HPDE6-E6E7 (cell line): Measurements from ENCODE around the gene TWF2.
"Not testable (repeated sequence)": the region's sequence is repeated elsewhere in the genome, so short reads cannot be mapped to it uniquely, and the experiment has no call there.

Experiments used
- DNase-seq: peaks from one replicate; pipeline ENCODE4 v3.0.0; 2011; ENCODE audit warnings: missing footprints; ENCODE audit errors: extremely low spot score

The TWF2 gene

GRCh38 chr3:52238761-52239701, at the start of gene TWF2:
TSS of gene TWF2 (minus strand) at chr3:52239158. CDS start at chr3:52239016, 142 bp downstream.
- no peak for DNase-seq

GRCh38 chr3:52288674-52289073, 49.7 kb upstream of the TWF2 start:
- no peak for DNase-seq

DNA sequence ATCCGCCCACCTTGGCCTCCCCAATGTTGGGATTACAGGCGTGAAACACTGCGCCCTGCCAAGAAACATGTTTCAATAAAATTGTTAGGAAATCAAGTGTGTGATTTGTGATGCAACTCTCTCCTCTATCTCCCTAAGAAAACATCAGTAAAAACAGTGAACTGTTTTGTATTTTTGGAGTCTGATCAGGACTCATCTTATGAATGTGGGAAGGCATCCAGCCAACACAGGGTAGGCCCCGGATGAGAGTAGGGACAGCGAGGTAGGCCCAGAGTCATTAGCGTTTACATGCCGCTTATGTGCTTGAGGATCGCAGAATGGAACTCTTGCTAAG, 47.8 kb upstream of the TWF2 start:
- no peak for DNase-seq

DNA sequence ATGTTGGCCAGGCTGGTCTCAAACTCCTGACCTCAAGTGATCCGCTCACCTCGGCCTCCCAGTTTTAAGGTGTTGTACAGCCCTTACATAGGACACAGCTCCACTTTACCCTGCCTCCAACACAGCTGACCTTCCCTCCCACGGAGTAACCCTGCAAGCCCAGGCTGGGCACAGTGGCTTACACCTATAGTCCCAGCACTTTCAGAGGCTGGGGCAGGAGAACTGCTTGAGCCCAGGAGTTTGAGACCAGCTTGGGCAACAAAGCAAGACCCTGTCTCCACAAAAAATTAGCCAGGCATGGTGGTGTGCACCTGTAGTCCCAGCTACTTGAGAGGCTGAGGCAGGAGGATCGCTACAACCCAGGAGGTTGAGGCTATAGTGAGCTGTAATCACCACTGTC, 45.1 kb upstream of the TWF2 start:
- DNase-seq: not testable (repeated sequence)

GRCh38 chr3:52283306-52283705, 44.3 kb upstream of the TWF2 start:
- no peak for DNase-seq

- DNase-seq: no peak
These were observed 43.2 kb upstream of the TWF2 start for GRCh38 chr3:52281981-52282801.

DNA sequence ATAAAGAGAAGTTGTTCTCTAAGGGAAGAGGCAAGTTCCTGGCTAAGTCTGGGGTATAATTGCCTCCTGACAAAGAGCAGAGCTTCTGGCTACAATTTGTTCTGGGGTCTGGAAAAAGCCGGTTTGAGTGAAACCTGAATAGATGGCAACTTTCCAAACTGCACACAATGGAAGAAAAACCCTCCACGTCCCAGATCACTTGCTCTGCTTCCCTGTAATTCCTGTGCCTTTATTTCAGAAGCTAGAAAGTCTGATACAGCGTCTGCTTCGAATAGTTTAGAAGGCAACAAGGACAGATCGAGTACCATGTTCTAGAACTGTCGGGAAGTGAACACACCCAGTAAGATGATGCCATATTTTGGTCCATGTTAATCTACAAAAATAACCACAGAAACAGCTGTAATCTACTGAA, 41.1 kb upstream of the TWF2 start:
- DNase-seq: no peak

DNA sequence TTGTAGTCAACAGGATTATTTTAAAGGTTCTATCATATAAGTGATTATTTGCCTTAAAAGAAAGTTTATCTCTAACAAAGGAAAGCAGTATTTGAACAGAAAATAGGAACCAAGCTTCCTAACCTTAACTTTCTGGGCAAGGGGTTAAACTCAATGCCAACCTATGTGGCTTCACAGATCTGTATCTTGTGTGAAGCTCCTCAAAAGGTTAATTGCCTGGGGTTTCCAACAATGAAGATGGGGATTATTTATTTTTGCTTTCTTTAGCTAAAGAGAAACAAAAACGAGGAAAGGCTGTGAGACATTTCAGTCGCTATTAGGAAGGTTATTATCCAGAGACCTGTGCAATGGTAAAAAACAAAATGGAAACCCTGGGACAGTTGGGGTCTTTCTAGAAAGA, 40.6 kb upstream of the TWF2 start:
- DNase-seq: no peak

DNA sequence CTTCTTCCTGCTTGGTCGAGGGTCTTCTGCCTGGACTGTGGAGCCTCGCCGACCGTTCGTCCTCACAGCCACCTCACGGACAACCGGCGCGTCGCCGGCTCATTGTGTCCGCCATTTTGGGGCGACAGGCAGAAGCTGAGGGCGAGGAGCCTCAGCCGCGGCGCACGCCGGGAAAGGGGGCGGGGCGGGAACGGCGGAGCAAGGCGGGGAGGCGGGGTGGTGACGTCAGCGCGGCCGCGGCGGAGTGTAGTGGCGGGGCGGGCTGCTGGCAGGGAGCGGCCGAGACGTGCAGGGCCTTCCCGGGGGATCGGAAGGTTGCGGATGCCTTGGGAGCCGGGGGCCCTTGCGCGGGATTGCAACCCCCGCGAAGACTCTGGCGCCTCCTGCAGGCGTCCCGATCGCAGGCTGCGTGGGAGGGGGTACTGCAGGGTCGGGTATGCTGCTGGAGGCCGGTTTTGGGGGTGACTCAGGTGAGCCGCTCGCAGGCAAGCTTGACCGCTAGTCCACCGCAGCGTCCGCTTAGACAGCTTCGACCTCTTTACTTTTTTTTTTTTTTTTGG, 39.6 kb upstream of the TWF2 start, which contains the start of gene WDR82:
Gene WDR82 (minus strand): TSS at position 140 of the 560 bp plus-strand sequence. CDS start 288 bp downstream, outside the sequence.
- peak; percentile 72 for DNase-seq

DNA sequence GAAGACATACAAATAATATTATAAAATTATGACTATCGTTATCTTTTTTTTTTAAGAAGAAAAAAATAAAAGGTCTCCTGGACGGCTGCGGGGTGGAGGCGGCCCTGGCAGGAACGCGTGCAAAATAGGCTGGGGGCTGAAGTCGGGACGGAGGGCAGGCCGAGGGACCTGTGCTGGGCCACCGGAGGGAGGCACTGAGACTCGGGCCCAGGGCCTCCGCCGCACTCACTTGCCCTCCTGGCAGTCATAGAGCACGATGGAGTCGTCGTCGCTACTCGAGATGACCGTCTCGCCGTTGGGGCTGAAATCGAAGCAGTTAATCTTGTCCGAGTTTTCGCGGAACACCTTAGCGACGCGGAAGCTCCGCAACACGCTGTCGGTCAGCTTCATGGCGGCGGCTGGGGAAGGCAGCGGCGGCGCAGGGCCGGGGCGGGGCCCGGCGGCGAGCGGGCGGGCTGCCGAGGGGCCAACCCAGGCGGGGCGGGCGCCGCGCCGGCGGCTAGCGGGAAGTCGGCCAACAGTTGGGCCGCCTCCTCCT, 39.1 kb upstream of the TWF2 start:
- DNase-seq: no peak

- DNase-seq: no peak
These were observed 38.4 kb upstream of the TWF2 start for GRCh38 chr3:52277071-52277964.

DNA sequence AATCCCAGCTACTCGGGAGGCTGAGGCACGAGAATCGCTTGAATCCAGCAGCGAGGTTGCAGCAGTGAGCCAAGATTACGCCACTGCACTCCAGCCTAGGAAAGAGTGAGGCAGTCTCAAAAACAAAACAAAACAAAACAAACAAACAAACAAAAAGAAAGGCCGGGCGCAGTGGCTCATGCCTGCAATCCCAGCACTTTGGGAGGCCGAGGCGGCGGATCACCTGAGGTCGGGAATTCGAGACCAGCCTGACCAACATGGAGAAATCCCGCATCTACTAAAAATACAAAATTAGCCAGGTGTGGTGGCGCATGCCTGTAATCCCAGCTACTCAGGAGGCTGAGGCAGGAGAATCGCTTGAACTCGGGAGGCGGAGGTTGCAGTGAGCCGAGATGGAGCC, 35.8 kb upstream of the TWF2 start:
- DNase-seq: not testable (repeated sequence)

DNA sequence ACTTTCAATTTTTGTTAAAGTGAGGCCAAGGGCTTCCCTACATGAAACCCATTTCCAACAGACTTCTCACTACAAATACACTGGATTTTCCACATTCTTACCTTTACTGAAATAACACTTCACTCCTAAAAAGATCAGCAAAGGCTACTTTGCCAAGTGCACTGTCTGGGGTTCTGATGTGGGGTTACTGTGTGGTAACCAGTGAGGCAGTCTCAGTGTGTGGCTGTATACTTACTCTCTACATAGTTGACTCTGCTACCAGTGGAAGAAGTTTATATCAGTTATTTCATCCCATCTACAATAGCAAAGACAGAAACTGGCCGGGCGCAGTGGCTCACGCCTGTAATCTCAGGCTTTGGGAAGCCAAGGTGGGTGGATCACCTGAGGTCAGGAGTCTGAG, 33.9 kb upstream of the TWF2 start:
- DNase-seq: no peak

- not testable (repeated sequence) for DNase-seq
These were observed 33.2 kb upstream of the TWF2 start for GRCh38 chr3:52272172-52272571.

GRCh38 chr3:52270252-52270754, 31.3 kb upstream of the TWF2 start:
- DNase-seq: no peak

- no peak for DNase-seq
These were observed 30.8 kb upstream of the TWF2 start for GRCh38 chr3:52269776-52270175.

- no peak for DNase-seq
These were observed 29.1 kb upstream of the TWF2 start for GRCh38 chr3:52268036-52268435.

GRCh38 chr3:52265387-52265786, 26.4 kb upstream of the TWF2 start:
- DNase-seq: no peak

GRCh38 chr3:52262447-52262846, 23.5 kb upstream of the TWF2 start:
- no peak for DNase-seq

GRCh38 chr3:52259448-52259847, 20.5 kb upstream of the TWF2 start:
- DNase-seq: no peak

DNA sequence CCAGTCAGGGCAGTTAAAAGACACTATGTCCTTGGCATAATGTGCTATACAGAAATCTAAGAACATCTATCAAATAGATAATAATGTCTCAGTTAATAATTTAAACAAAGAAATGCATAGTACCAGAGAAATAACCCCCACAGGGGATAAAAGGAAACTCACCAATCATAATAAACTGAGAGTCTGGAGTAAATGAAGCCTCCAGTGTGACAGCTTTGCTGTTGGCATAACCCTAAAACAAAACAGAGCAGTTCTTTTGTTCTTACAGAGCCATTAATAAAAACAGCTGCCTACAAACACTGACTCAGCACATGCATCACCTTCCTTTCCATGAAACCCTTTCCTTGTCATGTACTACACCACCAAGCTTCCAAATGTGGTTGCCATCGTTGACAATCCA, 20.1 kb upstream of the TWF2 start:
- no peak for DNase-seq
